Fibroblast of villous mesenchyme (primary cell): ENCODE measurements around the gene KIT. TPM values are rescaled to one million over a fixed set of nuclear protein-coding genes. Genes with fewer than 3 reads are reported as not detected.

Experiments
- DNase-seq: peaks from one replicate; pipeline ENCODE4 v3.0.0-alpha.2; 2010; ENCODE audit warnings: low read depth
- H3K4me3 ChIP-seq: 2 replicates; pipeline ENCODE4 v1.5.1; 2011; ENCODE audit warnings: low read depth, mild to moderate bottlenecking, low read length
- CTCF ChIP-seq: IDR thresholded peaks from 2 replicates; pipeline ENCODE4 v1.5.1; 2012; ENCODE audit warnings: low read depth, mild to moderate bottlenecking, low read length; ENCODE audit not compliant: insufficient read depth
- total RNA-seq: library from RNA; depleted of rRNA; stranded (reverse); fragments of >200 nt; gene quantifications from 2 replicates; pipeline ENCODE4 v1.2.3, GENCODE V29; 2012

Gene KIT
- total RNA-seq, 1 donor: 2.2 TPM

GRCh38 chr4:54723820-54724219, 66.1 kb downstream of the KIT start:
- H3K4me3 ChIP-seq: no peak overlapping the region
- no peak for DNase-seq
- no peak for TF ChIP-seq CTCF

- no peak for DNase-seq
- H3K4me3 ChIP-seq: no peak overlapping the region
- TF ChIP-seq CTCF: no peak
These were observed 69.2 kb downstream of the KIT start for GRCh38 chr4:54726907-54727306.

GRCh38 chr4:54727346-54727745, 69.6 kb downstream of the KIT start:
- no peak for DNase-seq
- H3K4me3 ChIP-seq: no peak overlapping the region
- no peak for TF ChIP-seq CTCF

GRCh38 chr4:54728368-54728767, 70.6 kb downstream of the KIT start:
- H3K4me3 ChIP-seq: no peak overlapping the region
- no peak for DNase-seq
- TF ChIP-seq CTCF: no peak

GRCh38 chr4:54729256-54729655, 71.5 kb downstream of the KIT start:
- H3K4me3 ChIP-seq: no peak overlapping the region
- DNase-seq: no peak
- no peak for TF ChIP-seq CTCF

GRCh38 chr4:54730581-54730980, 72.8 kb downstream of the KIT start:
- DNase-seq: no peak
- no peak for TF ChIP-seq CTCF
- H3K4me3 ChIP-seq: no peak overlapping the region

- no peak overlapping the region for H3K4me3 ChIP-seq
- no peak for TF ChIP-seq CTCF
- DNase-seq: no peak
These were observed 73.8 kb downstream of the KIT start for GRCh38 chr4:54731552-54731951.
